Measurements from ENCODE around the gene ACAA2.

- TF ChIP-seq CTCF (IDR thresholded peaks at IDR 0.05) (no peak), POLR2A (IDR thresholded peaks at IDR 0.05) (no peak)
These were observed 24.6 kb upstream of the ACAA2 start for GRCh38 chr18:49837889-49838288.
